ENCODE measurements around the gene RASGRF1.

- TF ChIP-seq CTCF (IDR thresholded peaks at IDR 0.05) (no peak), POLR2A (IDR thresholded peaks at IDR 0.05) (no peak)
Measured at GRCh38 chr15:78968539-78969271, 121.9 kb downstream of the RASGRF1 start.
